Prostate gland (tissue), 2 donors: Measurements from ENCODE around the gene VOPP1. TPM values are rescaled to one million over a fixed set of nuclear protein-coding genes. Genes with fewer than 3 reads are reported as not detected.

Experiments
- DNase-seq: peaks from one replicate; pipeline ENCODE4 v3.0.0-alpha.2; 2019; ENCODE audit warnings: low spot score
- H3K27ac ChIP-seq, 2 donors: fragments of 200-600 bp; sonication (generic); 2 replicates each; pipeline ENCODE4 v1.5.1; 2017 to 2019
- H3K27me3 ChIP-seq: fragments of 200-600 bp; sonication (generic); replicated peaks from 2 replicates; pipeline ENCODE4 v1.5.1; 2019; ENCODE audit not compliant: insufficient read depth
- H3K36me3 ChIP-seq, 2 donors: fragments of 200-600 bp; sonication (generic); 1 replicate in 1 of 2; 2 replicates in 1 of 2; pipeline versions ENCODE4 v1.5.1 to v1.8.1; 2017 to 2019
- H3K4me1 ChIP-seq: fragments of 200-600 bp; sonication (generic); replicated peaks from 2 replicates; pipeline ENCODE4 v1.5.1; 2019
- H3K4me3 ChIP-seq, 2 donors: fragments of 200-600 bp; sonication (generic); 2 replicates each; pipeline ENCODE4 v1.5.1; 2017 to 2019
- H3K9me3 ChIP-seq: fragments of 200-600 bp; sonication (generic); 2 replicates; pipeline ENCODE4 v1.5.1; 2017
- CTCF ChIP-seq, 4 experiments: fragments of 200-600 bp in 2 of 4; fragments of 450-650 bp in 2 of 4; sonication (generic) in 2 of 4; IDR thresholded peaks; 1 replicate in 3 of 4; 2 replicates in 1 of 4; pipeline ENCODE4 v1.5.1; 2016 to 2019; ENCODE audit warnings: antibody characterized with exemption in 4 of 4, mild to moderate bottlenecking in 2 of 4, moderate library complexity in 2 of 4
- POLR2A ChIP-seq: fragments of 450-650 bp; IDR thresholded peaks from one replicate; pipeline ENCODE4 v1.6.1; 2016; ENCODE audit warnings: antibody characterized with exemption, mild to moderate bottlenecking
- POLR2AphosphoS5 ChIP-seq: sonication (generic); formaldehyde crosslinking; IDR thresholded peaks from one replicate; pipeline ENCODE4 v1.6.1; 2017; ENCODE audit warnings: antibody characterized with exemption
- WGBS: methylation state at CpG from one replicate; pipeline ENCODE4 v1.1.5; 2018; 5-methylcytosine and 5-hydroxymethylcytosine counted together
- intact Hi-C: fragments of 100-400 bp; cut with DNase I; formaldehyde crosslinking; loops from one replicate; pipeline ENCODE4 v1.14.2; 2022
- total RNA-seq, 2 donors: library from RNA; depleted of rRNA; stranded (reverse); fragments of >200 nt; gene quantifications; one replicate each; pipeline ENCODE4 v1.1.0, GENCODE V29; 2016

Gene VOPP1
- total RNA-seq, 2 donors from 2014 or later = 29.4 to 46.6 TPM

GRCh38 chr7:55498142-55498541 lies 74.2 kb downstream of the VOPP1 start:
- Histone ChIP-seq H3K27me3 (no peaks in the 10 kb centered on the region), H3K4me3 (no peak overlapping the region), H3K9me3 (no peaks in the 10 kb centered on the region), H3K27ac (no peak overlapping the region), H3K36me3 (no peaks in the 10 kb centered on the region), H3K4me1 (no peaks in the 10 kb centered on the region)
- TF ChIP-seq POLR2A (no peak), POLR2AphosphoS5 (no peak)
- intact Hi-C loops = no loop called here
- no peak for DNase-seq
- 91% methylated on average over 7 of the region's 7 CpGs for WGBS

- no peaks in the 10 kb centered on the region for H3K27me3 ChIP-seq
- H3K36me3 ChIP-seq = no peaks in the 10 kb centered on the region
- no peak overlapping the region for H3K4me3 ChIP-seq
- DNase-seq = no peak
- H3K9me3 ChIP-seq = no peaks in the 10 kb centered on the region
- no peak overlapping the region for H3K27ac ChIP-seq
- intact Hi-C loops = no loop called here
- 91% methylated on average over 7 of the region's 7 CpGs for WGBS
- no peak for TF ChIP-seq CTCF (IDR thresholded peaks at IDR 0.05)
- no peak for TF ChIP-seq POLR2A
- no peak for TF ChIP-seq POLR2AphosphoS5
- no peaks in the 10 kb centered on the region for H3K4me1 ChIP-seq
These were observed 74.8 kb downstream of the VOPP1 start for GRCh38 chr7:55497521-55497920.

- Histone ChIP-seq H3K9me3 (no peaks in the 10 kb centered on the region), H3K4me3 (no peak overlapping the region), H3K4me1 (no peaks in the 10 kb centered on the region), H3K27me3 (no peaks in the 10 kb centered on the region), H3K36me3 (no peaks in the 10 kb centered on the region), H3K27ac (no peak overlapping the region)
- intact Hi-C loops = no loop called here
- DNase-seq = no peak
- TF ChIP-seq CTCF (IDR thresholded peaks at IDR 0.05) (no peak), POLR2A (no peak), POLR2AphosphoS5 (no peak)
- WGBS = 93% methylated on average over 9 of the region's 9 CpGs
These were observed 75.4 kb downstream of the VOPP1 start for GRCh38 chr7:55496906-55497305.

- intact Hi-C loops = no loop called here
- no peak for TF ChIP-seq POLR2A
- 87% methylated on average over 5 of the region's 5 CpGs for WGBS
- no peak overlapping the region for H3K27ac ChIP-seq
- H3K4me3 ChIP-seq = no peak overlapping the region
- H3K27me3 ChIP-seq = no peaks in the 10 kb centered on the region
- DNase-seq = no peak
- H3K4me1 ChIP-seq = no peaks in the 10 kb centered on the region
- H3K9me3 ChIP-seq = no peaks in the 10 kb centered on the region
- H3K36me3 ChIP-seq = no peaks in the 10 kb centered on the region
These were observed 77.4 kb downstream of the VOPP1 start for GRCh38 chr7:55494951-55495350.

GRCh38 chr7:55493408-55493807 lies 78.9 kb downstream of the VOPP1 start:
- intact Hi-C loops = no loop called here
- WGBS = 72% methylated on average over 7 of the region's 7 CpGs
- Histone ChIP-seq H3K36me3 (no peaks in the 10 kb centered on the region), H3K4me1 (no peaks in the 10 kb centered on the region), H3K9me3 (no peaks in the 10 kb centered on the region), H3K27me3 (no peaks in the 10 kb centered on the region), H3K4me3 (no peak overlapping the region), H3K27ac (no peak overlapping the region)
- DNase-seq = no peak
- TF ChIP-seq CTCF (IDR thresholded peaks at IDR 0.05) = no peak
- TF ChIP-seq POLR2A = no peak
- no peak for TF ChIP-seq POLR2AphosphoS5

- TF ChIP-seq POLR2A = no peak
- no peak for TF ChIP-seq POLR2AphosphoS5
- no peak for TF ChIP-seq CTCF (IDR thresholded peaks at IDR 0.05)
- Histone ChIP-seq H3K9me3 (no peaks in the 10 kb centered on the region), H3K4me1 (no peaks in the 10 kb centered on the region), H3K4me3 (no peak overlapping the region), H3K27ac (no peak overlapping the region), H3K36me3 (no peaks in the 10 kb centered on the region), H3K27me3 (no peaks in the 10 kb centered on the region)
- intact Hi-C loops = no loop called here
- WGBS = 96% methylated on average over 5 of the region's 5 CpGs
- no peak for DNase-seq
These were observed 81.0 kb downstream of the VOPP1 start for GRCh38 chr7:55491346-55491745.
